MM.1S (cell line): ENCODE measurements around the gene NSUN6.

Experiments
- EZH2 ChIP-seq: fragments of 300-600 bp; sonication (generic); optimal IDR thresholded peaks from 2 replicates; pipeline ENCODE3; 2017; ENCODE audit warnings: low read depth, mild to moderate bottlenecking, antibody characterized with exemption, low read length, mixed read lengths
- TF ChIP-seq, protein P1 (sequence below): fragments of 300-600 bp; sonication (generic); IDR thresholded peaks from 2 replicates; pipeline ENCODE4 v1.5.1; 2016; ENCODE audit warnings: antibody characterized with exemption, low read length, mixed read lengths

DNA sequence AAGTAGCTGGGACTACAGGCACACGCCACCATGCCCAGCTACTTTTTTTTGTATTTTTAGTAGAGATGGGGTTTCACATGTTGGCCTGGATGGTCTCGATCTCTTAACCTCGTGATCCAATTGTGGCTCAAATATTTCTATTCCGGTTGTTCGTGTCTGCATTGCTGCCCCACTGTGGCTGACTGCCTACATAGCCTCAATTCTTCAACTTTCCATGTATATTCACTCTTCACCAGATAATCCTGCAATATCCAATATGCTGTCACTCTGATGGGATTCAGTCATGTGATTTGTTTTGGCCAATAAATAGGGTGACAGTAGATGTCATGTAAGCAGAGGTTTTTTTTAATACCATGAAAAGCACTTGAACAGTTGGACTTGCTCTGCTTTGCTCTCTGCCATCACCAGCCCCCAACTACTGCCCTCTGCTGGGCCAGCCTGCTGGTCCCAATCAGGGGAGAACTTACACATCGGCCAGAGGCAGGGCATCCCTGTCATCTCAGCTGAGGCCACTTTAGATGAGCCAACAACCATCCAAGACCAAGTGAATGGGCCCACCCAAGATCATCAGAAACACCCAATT lies 56.7 kb downstream of the NSUN6 start:
- TF ChIP-seq, protein P1, sequence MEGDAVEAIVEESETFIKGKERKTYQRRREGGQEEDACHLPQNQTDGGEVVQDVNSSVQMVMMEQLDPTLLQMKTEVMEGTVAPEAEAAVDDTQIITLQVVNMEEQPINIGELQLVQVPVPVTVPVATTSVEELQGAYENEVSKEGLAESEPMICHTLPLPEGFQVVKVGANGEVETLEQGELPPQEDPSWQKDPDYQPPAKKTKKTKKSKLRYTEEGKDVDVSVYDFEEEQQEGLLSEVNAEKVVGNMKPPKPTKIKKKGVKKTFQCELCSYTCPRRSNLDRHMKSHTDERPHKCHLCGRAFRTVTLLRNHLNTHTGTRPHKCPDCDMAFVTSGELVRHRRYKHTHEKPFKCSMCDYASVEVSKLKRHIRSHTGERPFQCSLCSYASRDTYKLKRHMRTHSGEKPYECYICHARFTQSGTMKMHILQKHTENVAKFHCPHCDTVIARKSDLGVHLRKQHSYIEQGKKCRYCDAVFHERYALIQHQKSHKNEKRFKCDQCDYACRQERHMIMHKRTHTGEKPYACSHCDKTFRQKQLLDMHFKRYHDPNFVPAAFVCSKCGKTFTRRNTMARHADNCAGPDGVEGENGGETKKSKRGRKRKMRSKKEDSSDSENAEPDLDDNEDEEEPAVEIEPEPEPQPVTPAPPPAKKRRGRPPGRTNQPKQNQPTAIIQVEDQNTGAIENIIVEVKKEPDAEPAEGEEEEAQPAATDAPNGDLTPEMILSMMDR = peak; percentile 37
- no peak for TF ChIP-seq EZH2
